ENCODE data around the gene KIF3B. TPM values are rescaled to one million over a fixed set of nuclear protein-coding genes. Genes with fewer than 3 reads are reported as not detected.
A peak's percentile ranks its signal among the peaks of the same experiment; 100 is the strongest.
"Not testable (repeated sequence)": the region's sequence is repeated elsewhere in the genome, so short reads cannot be mapped to it uniquely, and the experiment has no call there.

The KIF3B gene
- total RNA-seq, 1 experiment from 2014 or later: 21.7 TPM

DNA sequence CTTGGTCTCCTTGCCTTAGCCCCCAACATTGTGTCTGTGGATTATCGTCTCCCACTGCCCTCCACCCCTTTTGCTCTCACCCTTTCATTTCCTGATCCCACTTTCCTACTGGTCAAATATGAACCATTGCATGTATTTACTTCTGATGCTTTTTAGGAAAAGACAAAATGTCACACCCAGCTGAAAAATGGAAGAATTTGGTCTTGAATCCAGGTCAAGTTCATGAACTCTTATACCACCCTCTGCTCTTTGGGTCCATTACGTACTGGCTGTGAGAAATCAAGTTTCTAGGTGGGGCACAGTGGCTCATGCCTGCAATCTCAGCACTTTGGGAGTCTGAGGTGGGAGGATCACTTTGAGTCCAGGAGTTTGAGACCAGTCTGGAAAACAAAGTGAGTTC, 15.8 kb upstream of the KIF3B start:
- CTCF ChIA-PET: interaction anchor here (1.2 kb wide), 1 partner anchor 15 kb away, joined by 5 read pairs; no protein-coding TSS in a partner anchor
- Mint-ChIP-seq H3K4me1 (ENCODE audit: insufficient read depth, unreplicated experiment) (no peaks in the 10 kb centered on the region), H3K27me3 (ENCODE audit: insufficient read depth, unreplicated experiment) (no peaks in the 10 kb centered on the region), H3K9me3 (ENCODE audit: unreplicated experiment) (no peaks in the 10 kb centered on the region), H3K4me3 (ENCODE audit: unreplicated experiment) (no peak overlapping the region), H3K27ac (ENCODE audit: low read depth, unreplicated experiment) (no peak overlapping the region), H3K36me3 (ENCODE audit: insufficient read depth, unreplicated experiment) (no peaks in the 10 kb centered on the region)
- POLR2A ChIA-PET: no interaction called here
- DNase-seq (ENCODE audit: unreplicated experiment): no peak
- no TSS peak for BruUV-seq (replicated peaks)
- intact Hi-C loops (cut with micrococcal nuclease): no loop called here
- TF ChIP-seq, protein P1, sequence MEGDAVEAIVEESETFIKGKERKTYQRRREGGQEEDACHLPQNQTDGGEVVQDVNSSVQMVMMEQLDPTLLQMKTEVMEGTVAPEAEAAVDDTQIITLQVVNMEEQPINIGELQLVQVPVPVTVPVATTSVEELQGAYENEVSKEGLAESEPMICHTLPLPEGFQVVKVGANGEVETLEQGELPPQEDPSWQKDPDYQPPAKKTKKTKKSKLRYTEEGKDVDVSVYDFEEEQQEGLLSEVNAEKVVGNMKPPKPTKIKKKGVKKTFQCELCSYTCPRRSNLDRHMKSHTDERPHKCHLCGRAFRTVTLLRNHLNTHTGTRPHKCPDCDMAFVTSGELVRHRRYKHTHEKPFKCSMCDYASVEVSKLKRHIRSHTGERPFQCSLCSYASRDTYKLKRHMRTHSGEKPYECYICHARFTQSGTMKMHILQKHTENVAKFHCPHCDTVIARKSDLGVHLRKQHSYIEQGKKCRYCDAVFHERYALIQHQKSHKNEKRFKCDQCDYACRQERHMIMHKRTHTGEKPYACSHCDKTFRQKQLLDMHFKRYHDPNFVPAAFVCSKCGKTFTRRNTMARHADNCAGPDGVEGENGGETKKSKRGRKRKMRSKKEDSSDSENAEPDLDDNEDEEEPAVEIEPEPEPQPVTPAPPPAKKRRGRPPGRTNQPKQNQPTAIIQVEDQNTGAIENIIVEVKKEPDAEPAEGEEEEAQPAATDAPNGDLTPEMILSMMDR (IDR thresholded peaks at IDR 0.05; ENCODE audit: unreplicated experiment): no peak

DNA sequence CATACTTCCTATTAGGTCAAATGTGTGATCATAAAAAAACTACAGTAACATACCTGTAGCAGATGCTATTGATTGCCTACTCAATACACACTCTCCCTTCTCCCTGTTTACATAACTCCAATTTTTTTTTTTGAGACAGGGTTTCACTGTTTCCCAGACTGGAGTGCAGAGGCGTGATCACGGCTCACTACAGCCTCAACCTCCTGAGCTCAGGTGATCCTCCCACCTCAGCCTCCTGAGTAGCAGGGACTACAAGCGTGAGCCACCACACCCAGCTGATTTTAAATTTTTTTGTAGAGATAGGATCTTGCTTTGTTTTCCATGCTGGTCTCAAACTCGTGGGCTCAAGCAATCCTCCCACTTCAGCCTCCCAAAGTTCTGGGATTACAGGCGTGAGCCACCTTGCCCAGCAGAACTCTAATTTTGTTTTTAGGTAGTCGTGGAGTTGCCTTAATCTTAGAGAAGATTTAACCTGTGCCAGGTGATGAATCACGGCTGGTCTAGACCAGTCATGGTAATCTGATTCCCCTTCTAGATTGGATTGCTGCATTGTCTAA, 14.0 kb upstream of the KIF3B start:
- intact Hi-C loops (cut with micrococcal nuclease): no loop called here
- no peak overlapping the region for H3K4me3 Mint-ChIP-seq (ENCODE audit: unreplicated experiment)
- ChIA-PET POLR2A (interaction anchor here (0.6 to 0.7 kb wide), 2 partner anchors 41 to 53 kb away, joined by 3 to 4 read pairs; no protein-coding TSS in a partner anchor), CTCF (interaction anchor here (0.6 kb wide), 1 partner anchor 23 kb away, joined by 5 read pairs; no protein-coding TSS in a partner anchor)
- no peaks in the 10 kb centered on the region for H3K4me1 Mint-ChIP-seq (ENCODE audit: insufficient read depth, unreplicated experiment)
- no peaks in the 10 kb centered on the region for H3K27me3 Mint-ChIP-seq (ENCODE audit: insufficient read depth, unreplicated experiment)
- no peaks in the 10 kb centered on the region for H3K9me3 Mint-ChIP-seq (ENCODE audit: unreplicated experiment)
- H3K27ac Mint-ChIP-seq (ENCODE audit: low read depth, unreplicated experiment): no peak overlapping the region
- no peaks in the 10 kb centered on the region for H3K36me3 Mint-ChIP-seq (ENCODE audit: insufficient read depth, unreplicated experiment)
- TF ChIP-seq, protein P1 (IDR thresholded peaks at IDR 0.05; ENCODE audit: unreplicated experiment): no peak
- no TSS peak for BruUV-seq (replicated peaks)
- DNase-seq (ENCODE audit: unreplicated experiment): peak; percentile 45

DNA sequence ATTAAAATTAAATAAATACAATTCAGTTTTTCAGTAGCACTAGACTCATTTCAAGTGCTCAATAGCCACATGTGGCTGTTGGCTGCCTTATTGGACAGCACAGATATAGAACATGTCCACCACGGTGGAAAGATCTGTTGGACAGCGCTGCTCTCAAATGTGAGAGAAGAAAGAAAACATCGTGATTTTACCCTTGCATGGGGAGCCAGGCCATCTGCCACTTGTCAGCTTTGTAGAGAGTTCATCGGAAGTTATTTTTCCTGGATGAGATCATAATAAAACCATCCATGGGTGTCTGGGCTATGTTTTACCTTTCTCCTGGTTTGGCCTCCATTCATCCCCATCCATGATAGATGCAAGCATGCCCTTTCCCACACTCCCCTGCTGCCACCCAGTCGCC, 5.8 kb upstream of the KIF3B start:
- H3K27ac Mint-ChIP-seq (ENCODE audit: low read depth, unreplicated experiment): no peak overlapping the region
- no peaks in the 10 kb centered on the region for H3K9me3 Mint-ChIP-seq (ENCODE audit: unreplicated experiment)
- TF ChIP-seq, protein P1 (IDR thresholded peaks at IDR 0.05; ENCODE audit: unreplicated experiment): no peak
- no peak overlapping the region for H3K4me3 Mint-ChIP-seq (ENCODE audit: unreplicated experiment)
- DNase-seq (ENCODE audit: unreplicated experiment): no peak
- peaks cover 10% of the 10 kb centered on the region for H3K27me3 Mint-ChIP-seq (ENCODE audit: insufficient read depth, unreplicated experiment)
- CTCF ChIA-PET: interaction anchor here (0.5 to 0.7 kb wide), 3 partner anchors 24 to 86 kb away, joined by 3 to 5 read pairs (median 3); no protein-coding TSS in a partner anchor
- H3K4me1 Mint-ChIP-seq (ENCODE audit: insufficient read depth, unreplicated experiment): no peaks in the 10 kb centered on the region
- intact Hi-C loops (cut with micrococcal nuclease): no loop called here
- no TSS peak for BruUV-seq (replicated peaks)
- POLR2A ChIA-PET: no interaction called here
- peaks cover 5% of the 10 kb centered on the region for H3K36me3 Mint-ChIP-seq (ENCODE audit: insufficient read depth, unreplicated experiment)

DNA sequence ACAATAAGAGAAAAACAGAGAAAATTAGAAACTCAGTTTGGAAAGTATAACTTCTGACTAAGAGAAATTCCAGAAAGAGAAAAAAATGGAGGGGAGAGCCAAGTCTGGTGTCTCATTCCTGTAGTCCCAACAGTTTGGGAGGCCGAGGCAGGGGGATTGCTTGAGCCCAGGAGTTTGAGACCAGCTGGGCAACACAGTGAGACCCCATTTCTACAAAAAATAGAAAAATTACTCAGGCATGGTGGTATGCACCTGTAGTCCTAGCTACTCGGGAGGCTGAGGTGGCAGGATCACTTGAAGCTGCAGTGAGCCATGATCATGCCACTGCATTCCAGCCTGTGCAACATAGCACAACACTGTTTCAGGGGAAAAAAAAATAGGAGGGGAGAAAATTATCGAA, 3.1 kb upstream of the KIF3B start:
- DNase-seq (ENCODE audit: unreplicated experiment): no peak
- TF ChIP-seq, protein P1 (IDR thresholded peaks at IDR 0.05; ENCODE audit: unreplicated experiment): no peak
- Mint-ChIP-seq H3K4me1 (ENCODE audit: insufficient read depth, unreplicated experiment) (peaks cover 4% of the 10 kb centered on the region), H3K36me3 (ENCODE audit: insufficient read depth, unreplicated experiment) (peaks cover 7% of the 10 kb centered on the region), H3K9me3 (ENCODE audit: unreplicated experiment) (no peaks in the 10 kb centered on the region), H3K27ac (ENCODE audit: low read depth, unreplicated experiment) (no peak overlapping the region), H3K27me3 (ENCODE audit: insufficient read depth, unreplicated experiment) (peaks cover 10% of the 10 kb centered on the region), H3K4me3 (ENCODE audit: unreplicated experiment) (no peak overlapping the region)
- BruUV-seq (replicated peaks): no TSS peak
- POLR2A ChIA-PET: interaction anchor here (0.6 to 0.8 kb wide), 3 partner anchors 9 to 65 kb away, joined by 3 to 4 read pairs (median 3); no protein-coding TSS in a partner anchor
- intact Hi-C loops (cut with micrococcal nuclease): no loop called here
- CTCF ChIA-PET: no interaction called here

DNA sequence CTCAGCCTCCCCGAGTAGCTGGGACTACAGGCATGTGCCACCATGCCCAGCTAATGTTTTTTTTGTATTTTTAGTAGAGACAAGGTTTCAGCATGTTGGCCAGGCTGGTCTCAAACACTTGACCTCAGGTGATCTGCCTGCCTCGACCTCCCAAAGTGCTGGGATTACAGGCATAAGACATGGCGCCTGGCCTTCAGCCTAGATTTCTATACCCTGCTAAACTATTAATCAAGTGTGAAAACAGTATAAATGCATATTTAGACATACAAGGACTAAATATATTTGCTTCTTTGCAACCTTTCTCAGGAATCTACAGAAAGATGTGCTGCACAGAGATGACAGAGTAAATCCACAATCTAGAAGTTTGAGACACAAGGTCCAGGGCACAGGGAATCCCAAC, 2.3 kb upstream of the KIF3B start:
- intact Hi-C loops (cut with micrococcal nuclease); H3K36me3 Mint-ChIP-seq (ENCODE audit: insufficient read depth, unreplicated experiment); BruUV-seq (replicated peaks); H3K27me3 Mint-ChIP-seq (ENCODE audit: insufficient read depth, unreplicated experiment); H3K27ac Mint-ChIP-seq (ENCODE audit: low read depth, unreplicated experiment); H3K4me3 Mint-ChIP-seq (ENCODE audit: unreplicated experiment); H3K9me3 Mint-ChIP-seq (ENCODE audit: unreplicated experiment); H3K4me1 Mint-ChIP-seq (ENCODE audit: insufficient read depth, unreplicated experiment); DNase-seq (ENCODE audit: unreplicated experiment): not testable (repeated sequence)
- POLR2A ChIA-PET: interaction anchor here (0.8 kb wide), 1 partner anchor 10 kb away, joined by 3 read pairs; no protein-coding TSS in a partner anchor
- CTCF ChIA-PET: interaction anchor here (0.6 to 1.2 kb wide), 2 partner anchors 20 to 49 kb away, joined by 3 read pairs; no protein-coding TSS in a partner anchor
